Ascending aorta (tissue), 2 donors: ENCODE results near the gene DIP2C. TPM values are rescaled to one million over a fixed set of nuclear protein-coding genes. Genes with fewer than 3 reads are reported as not detected.

Source experiments
- DNase-seq, 2 donors: peaks; one replicate each; pipeline ENCODE4 v3.0.0-alpha.2; 2019; ENCODE audit warnings: low spot score in 2 of 2
- H3K27ac ChIP-seq, 2 donors: fragments of 200-600 bp; sonication (generic); one replicate each; pipeline ENCODE4 v1.5.1; 2016 to 2017; ENCODE audit warnings: mild to moderate bottlenecking in 1 of 2
- H3K27me3 ChIP-seq: fragments of 200-600 bp; sonication (generic); one replicate; pipeline ENCODE4 v1.5.1; 2017
- H3K36me3 ChIP-seq, 2 donors: fragments of 200-600 bp; sonication (generic); one replicate each; pipeline ENCODE4 v1.5.1; 2016
- H3K4me1 ChIP-seq, 2 donors: fragments of 200-600 bp; sonication (generic); one replicate each; pipeline ENCODE4 v1.5.1; 2016 to 2017; ENCODE audit warnings: mild to moderate bottlenecking in 1 of 2
- H3K4me3 ChIP-seq, 2 donors: fragments of 200-600 bp; sonication (generic); one replicate each; pipeline ENCODE4 v1.5.1; 2016 to 2017; ENCODE audit warnings: mild to moderate bottlenecking in 1 of 2
- H3K9me3 ChIP-seq, 2 donors: fragments of 200-600 bp; sonication (generic); one replicate each; pipeline ENCODE4 v1.5.1; 2016
- CTCF ChIP-seq, 3 experiments: fragments of 200-600 bp in 2 of 3; fragments of 450-650 bp in 1 of 3; sonication (generic) in 2 of 3; IDR thresholded peaks; one replicate each; pipeline ENCODE4 v1.5.1; 2016 to 2019; ENCODE audit warnings: antibody characterized with exemption in 3 of 3, mild to moderate bottlenecking in 1 of 3, moderate library complexity in 1 of 3
- intact Hi-C: fragments of 100-400 bp; cut with DNase I; formaldehyde crosslinking; loops from one replicate; pipeline ENCODE4 v1.15.1; 2023
- total RNA-seq: library from RNA; depleted of rRNA; stranded (reverse); fragments of >200 nt; gene quantifications from one replicate; pipeline ENCODE4 v1.1.0, GENCODE V29; 2016

Gene DIP2C
- total RNA-seq, 1 donor from 2014 or later: 14.7 TPM

GRCh38 chr10:670038-670437 lies 19.4 kb downstream of the DIP2C start:
- no peak for DNase-seq
- Histone ChIP-seq H3K4me3 (no peak overlapping the region), H3K27me3 (no peaks in the 10 kb centered on the region), H3K36me3 (no peaks in the 10 kb centered on the region), H3K4me1 (peaks cover 0 to 5% of the 10 kb centered on the region in 2 donors), H3K9me3 (no peaks in the 10 kb centered on the region), H3K27ac (no peak overlapping the region)
- TF ChIP-seq CTCF (IDR thresholded peaks at IDR 0.05): no peak
- intact Hi-C loops: no loop called here

- no peak overlapping the region for H3K27ac ChIP-seq
- DNase-seq: peak in 1 of 2 donors; percentile 42
- H3K27me3 ChIP-seq: no peaks in the 10 kb centered on the region
- intact Hi-C loops: loop anchor here (5.0 kb wide), 1 partner anchor 157 kb away; no protein-coding TSS in a partner anchor
- H3K4me3 ChIP-seq: no peak overlapping the region
- H3K9me3 ChIP-seq: no peaks in the 10 kb centered on the region
- no peaks in the 10 kb centered on the region for H3K36me3 ChIP-seq
- peaks cover 0 to 7% of the 10 kb centered on the region in 2 donors for H3K4me1 ChIP-seq
- TF ChIP-seq CTCF (IDR thresholded peaks at IDR 0.05): no peak
These were observed 20.5 kb downstream of the DIP2C start for GRCh38 chr10:668786-669485.

GRCh38 chr10:667602-668143 lies 21.8 kb downstream of the DIP2C start:
- H3K4me3 ChIP-seq: no peak overlapping the region
- no peaks in the 10 kb centered on the region for H3K27me3 ChIP-seq
- intact Hi-C loops: loop anchor here (2.0 to 5.0 kb wide), 2 partner anchors 15 to 155 kb away; no protein-coding TSS in a partner anchor
- H3K9me3 ChIP-seq: no peaks in the 10 kb centered on the region
- DNase-seq: no peak
- no peak for TF ChIP-seq CTCF (IDR thresholded peaks at IDR 0.05)
- peaks cover 0 to 7% of the 10 kb centered on the region in 2 donors for H3K4me1 ChIP-seq
- no peak overlapping the region for H3K27ac ChIP-seq
- no peaks in the 10 kb centered on the region for H3K36me3 ChIP-seq

- H3K27ac ChIP-seq: peak overlapping the region in 1 of 2 donors; percentile 38
- no peak overlapping the region for H3K4me3 ChIP-seq
- intact Hi-C loops: loop anchor here (2.0 to 5.0 kb wide), 2 partner anchors 16 to 155 kb away; no protein-coding TSS in a partner anchor
- H3K27me3 ChIP-seq: no peaks in the 10 kb centered on the region
- DNase-seq: peak in 1 of 2 donors; percentile 53
- H3K36me3 ChIP-seq: no peaks in the 10 kb centered on the region
- no peaks in the 10 kb centered on the region for H3K9me3 ChIP-seq
- no peak for TF ChIP-seq CTCF (IDR thresholded peaks at IDR 0.05)
- peaks cover 0 to 7% of the 10 kb centered on the region in 2 donors for H3K4me1 ChIP-seq
These were observed 22.4 kb downstream of the DIP2C start for GRCh38 chr10:667096-667495.

- Histone ChIP-seq H3K36me3 (no peaks in the 10 kb centered on the region), H3K27ac (peak overlapping the region; percentile 61 to 65), H3K4me1 (peaks cover 0 to 13% of the 10 kb centered on the region in 2 donors), H3K27me3 (no peaks in the 10 kb centered on the region), H3K9me3 (no peaks in the 10 kb centered on the region), H3K4me3 (peak overlapping the region; percentile 39 to 62)
- peak in 1 of 2 donors; percentile 62 for DNase-seq
- intact Hi-C loops: loop anchor here (2.0 to 5.0 kb wide), 2 partner anchors 16 to 154 kb away; no protein-coding TSS in a partner anchor
- no peak for TF ChIP-seq CTCF (IDR thresholded peaks at IDR 0.05)
These were observed 23.0 kb downstream of the DIP2C start for GRCh38 chr10:666237-667012.
